OCI-LY3 (cell line): ENCODE results near the gene TOMM70.

Experiments
- H2AFZ ChIP-seq: fragments of 200-600, 300-600 bp; shearing (Covaris generic); 2 replicates; pipeline ENCODE4 v1.6.0; 2014; ENCODE audit warnings: antibody characterized with exemption, low read depth, low read length
- H3K27ac ChIP-seq: fragments of 200-600, 300-600 bp; sonication (generic); 2 replicates; pipeline ENCODE4 v1.5.1; 2014; ENCODE audit warnings: mild to moderate bottlenecking, low read length, moderate library complexity, mixed read lengths
- H3K27me3 ChIP-seq: fragments of 200-600, 300-600 bp; sonication (generic); 2 replicates; pipeline ENCODE4 v1.6.1; 2014; ENCODE audit warnings: low read depth, low read length, mixed read lengths
- H3K36me3 ChIP-seq: fragments of 200-600, 300-600 bp; sonication (generic); replicated peaks from 2 replicates; pipeline ENCODE3; 2014; ENCODE audit warnings: low read depth, low read length, mixed read lengths
- H3K4me1 ChIP-seq: fragments of 300-600, 200-600 bp; sonication (generic); 2 replicates; pipeline ENCODE4 v1.6.1; 2014; ENCODE audit warnings: low read length, mixed read lengths
- H3K4me2 ChIP-seq: fragments of 200-600, 300-600 bp; sonication (generic); 2 replicates; pipeline ENCODE4 v1.6.1; 2014; ENCODE audit warnings: low read length, mixed read lengths
- H3K4me3 ChIP-seq: fragments of 300-600, 200-600 bp; sonication (generic); 2 replicates; pipeline ENCODE4 v1.5.1; 2014; ENCODE audit warnings: antibody characterized with exemption, mild to moderate bottlenecking, low read length, moderate library complexity
- H3K79me2 ChIP-seq: fragments of 300-600, 200-600 bp; shearing (Covaris generic); 2 replicates; pipeline ENCODE4 v1.6.1; 2014; ENCODE audit warnings: mild to moderate bottlenecking, low read length, mixed read lengths
- H3K9ac ChIP-seq: fragments of 300-600, 200-600 bp; shearing (Covaris generic); 2 replicates; pipeline ENCODE4 v1.6.0; 2014; ENCODE audit warnings: mild to moderate bottlenecking, low read length, moderate library complexity
- H3K9me3 ChIP-seq: fragments of 200-600, 300-600 bp; shearing (Covaris generic); 2 replicates; pipeline ENCODE4 v1.6.1; 2014; ENCODE audit warnings: low read length, mixed read lengths; ENCODE audit not compliant: insufficient read depth
- H4K20me1 ChIP-seq: fragments of 200-600, 300-600 bp; sonication (generic); 2 replicates; pipeline ENCODE4 v1.6.1; 2016; ENCODE audit warnings: low read length, mixed read lengths; ENCODE audit not compliant: insufficient read depth
- CTCF ChIP-seq: fragments of 200-600, 300-600 bp; sonication (generic); IDR thresholded peaks from 2 replicates; pipeline ENCODE4 v1.5.1; 2014; ENCODE audit warnings: antibody characterized with exemption, low read length, low read depth
- EZH2phosphoT487 ChIP-seq: fragments of 200-600 bp; shearing (Covaris generic); IDR thresholded peaks from 2 replicates; pipeline ENCODE4 v1.6.1; 2018; ENCODE audit warnings: antibody characterized with exemption, mixed run types, low read depth

Gene TOMM70

GRCh38 chr3:100411091-100411982, 10.4 kb upstream of the TOMM70 start:
- Histone ChIP-seq H3K27me3 (no peaks in the 10 kb centered on the region), H3K27ac (no peak overlapping the region), H2AFZ (no peak overlapping the region), H3K4me3 (no peak overlapping the region), H3K36me3 (peaks cover 54% of the 10 kb centered on the region), H3K4me1 (no peaks in the 10 kb centered on the region), H3K4me2 (no peak overlapping the region), H3K79me2 (peaks cover 14% of the 10 kb centered on the region), H3K9ac (no peak overlapping the region), H4K20me1 (no peaks in the 10 kb centered on the region; the same call in 1 of the 2 replicates), H3K9me3 (peaks cover 12% of the 10 kb centered on the region)
- no peak for TF ChIP-seq EZH2phosphoT487
- no peak for TF ChIP-seq CTCF

- no peak overlapping the region for H3K4me2 ChIP-seq
- TF ChIP-seq EZH2phosphoT487 (no peak), CTCF (no peak)
- H3K36me3 ChIP-seq, result peaks cover 71% of the 10 kb centered on the region
- H3K9ac ChIP-seq, result no peak overlapping the region
- H3K79me2 ChIP-seq, result peaks cover 28% of the 10 kb centered on the region
- H2AFZ ChIP-seq, result no peak overlapping the region
- H3K4me3 ChIP-seq, result no peak overlapping the region
- H3K27me3 ChIP-seq, result no peaks in the 10 kb centered on the region
- peaks cover 11% of the 10 kb centered on the region; the same call in 1 of the 2 replicates for H3K4me1 ChIP-seq
- no peaks in the 10 kb centered on the region; the same call in 1 of the 2 replicates for H4K20me1 ChIP-seq
- H3K9me3 ChIP-seq, result peaks cover 12% of the 10 kb centered on the region
- no peak overlapping the region for H3K27ac ChIP-seq
Measured at GRCh38 chr3:100407977-100408532, 7.2 kb upstream of the TOMM70 start.

GRCh38 chr3:100407164-100407563, 6.3 kb upstream of the TOMM70 start:
- Histone ChIP-seq H3K9ac (no peak overlapping the region), H3K79me2 (peaks cover 37% of the 10 kb centered on the region)

More at GRCh38 chr3:100407164-100407563, 6.3 kb upstream of the TOMM70 start:
- no peaks in the 10 kb centered on the region for H4K20me1 ChIP-seq
- H3K4me3 ChIP-seq, result no peak overlapping the region
- H3K4me1 ChIP-seq, result peaks cover 11% of the 10 kb centered on the region; the same call in 1 of the 2 replicates
- no peak overlapping the region for H3K4me2 ChIP-seq
- H3K9me3 ChIP-seq, result peaks cover 12% of the 10 kb centered on the region
- TF ChIP-seq CTCF (no peak), EZH2phosphoT487 (no peak)
- no peak overlapping the region for H3K27ac ChIP-seq
- H2AFZ ChIP-seq, result no peak overlapping the region
- no peaks in the 10 kb centered on the region for H3K27me3 ChIP-seq
- peaks cover 65% of the 10 kb centered on the region for H3K36me3 ChIP-seq
